Subcutaneous abdominal adipose tissue (tissue), 5 donors: ENCODE results near the gene FBL.

ENCODE experiments used
- H3K27ac ChIP-seq: one replicate; pipeline ENCODE4 v1.7.0; 2013; ENCODE audit warnings: low read depth, mild to moderate bottlenecking, inconsistent platforms, low read length, moderate library complexity
- H3K27me3 ChIP-seq, 5 donors: one replicate each; pipeline ENCODE4 v1.7.0; 2013; ENCODE audit warnings: low read length in 5 of 5, inconsistent platforms in 1 of 5; ENCODE audit not compliant: control insufficient read depth in 5 of 5, insufficient read depth in 4 of 5
- H3K36me3 ChIP-seq, 5 donors: one replicate each; pipeline ENCODE4 v1.7.0; 2013; ENCODE audit warnings: low read length in 5 of 5; ENCODE audit not compliant: control insufficient read depth in 5 of 5, insufficient read depth in 5 of 5
- H3K4me1 ChIP-seq, 5 donors: one replicate each; pipeline ENCODE4 v1.7.0; 2013; ENCODE audit warnings: low read length in 5 of 5, mild to moderate bottlenecking in 3 of 5, moderate library complexity in 1 of 5; ENCODE audit not compliant: control insufficient read depth in 5 of 5, insufficient read depth in 5 of 5
- H3K4me3 ChIP-seq, 5 donors: one replicate each; pipeline ENCODE4 v1.7.0; 2013; ENCODE audit warnings: low read length in 5 of 5, low read depth in 1 of 5
- H3K9ac ChIP-seq, 5 donors: one replicate each; pipeline ENCODE4 v1.7.0; 2013; ENCODE audit warnings: low read length in 5 of 5, mild to moderate bottlenecking in 4 of 5, moderate library complexity in 3 of 5
- H3K9me3 ChIP-seq, 5 donors: one replicate each; pipeline ENCODE4 v1.7.0; 2013; ENCODE audit warnings: low read length in 5 of 5; ENCODE audit not compliant: control insufficient read depth in 5 of 5
- donor health status: healthy.
- donor health status: healthy.
- donor health status: healthy.
- donor health status: healthy.
- donor health status: healthy.

FBL gene

GRCh38 chr19:39807846-39808364, 38.3 kb downstream of the FBL start:
- Histone ChIP-seq H3K27me3 (peaks cover 0 to 11% (median 0%) of the 10 kb centered on the region in 5 donors), H3K4me3 (no peak overlapping the region), H3K4me1 (no peaks in the 10 kb centered on the region), H3K9ac (no peak overlapping the region), H3K9me3 (peaks cover 0 to 3% (median 0%) of the 10 kb centered on the region in 5 donors), H3K36me3 (no peaks in the 10 kb centered on the region), H3K27ac (no peak overlapping the region)

DNA sequence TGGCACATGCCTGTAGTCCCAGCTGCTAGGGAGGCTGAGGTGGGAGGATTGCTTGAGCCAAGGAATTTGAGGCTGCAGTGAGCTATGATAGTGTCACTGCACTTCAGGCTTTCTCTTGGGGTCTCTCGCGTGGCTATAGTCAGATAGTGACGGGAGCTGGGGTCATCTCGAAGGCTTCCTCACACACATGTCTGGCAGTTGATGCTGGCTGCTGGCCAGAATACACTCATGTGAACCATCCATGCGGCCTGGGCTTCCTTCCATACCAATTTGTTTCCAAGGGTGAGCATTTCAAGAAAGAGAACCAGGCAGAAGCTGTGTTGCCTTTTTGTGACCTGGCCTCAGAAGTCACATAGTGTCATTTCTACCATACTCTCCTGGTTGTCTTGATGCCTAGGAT, 41.1 kb downstream of the FBL start:
- Histone ChIP-seq H3K36me3 (no peaks in the 10 kb centered on the region), H3K4me3 (no peak overlapping the region), H3K9me3 (peaks cover 0 to 3% (median 0%) of the 10 kb centered on the region in 5 donors), H3K27me3 (peaks cover 0 to 16% (median 3%) of the 10 kb centered on the region in 5 donors), H3K27ac (no peak overlapping the region), H3K9ac (no peak overlapping the region), H3K4me1 (no peaks in the 10 kb centered on the region)

DNA sequence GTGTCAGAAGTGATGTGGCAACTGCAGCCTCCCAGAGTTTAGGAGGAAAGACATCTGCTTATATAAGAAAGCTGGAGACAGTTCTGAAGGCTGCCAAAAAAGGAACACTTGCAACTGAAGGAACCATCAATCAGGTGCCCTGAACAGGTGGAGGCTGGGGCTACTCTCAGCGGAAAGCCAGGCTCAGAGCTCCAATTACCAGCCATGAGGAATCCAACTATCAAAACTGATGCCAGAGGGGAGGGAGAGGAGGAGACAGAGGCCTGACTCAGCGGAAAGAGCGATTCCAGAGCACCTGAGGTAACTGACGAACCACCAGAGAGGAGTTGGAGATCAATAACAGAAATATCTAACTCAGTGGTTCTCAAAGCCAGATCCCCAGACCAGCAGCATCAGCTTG, 43.2 kb downstream of the FBL start:
- Histone ChIP-seq H3K27ac (no peak overlapping the region), H3K4me1 (no peaks in the 10 kb centered on the region), H3K4me3 (no peak overlapping the region), H3K27me3 (peaks cover 0 to 16% (median 3%) of the 10 kb centered on the region in 5 donors), H3K9me3 (no peaks in the 10 kb centered on the region), H3K9ac (peak overlapping the region in 1 of 5 donors; percentile 0), H3K36me3 (no peaks in the 10 kb centered on the region)

DNA sequence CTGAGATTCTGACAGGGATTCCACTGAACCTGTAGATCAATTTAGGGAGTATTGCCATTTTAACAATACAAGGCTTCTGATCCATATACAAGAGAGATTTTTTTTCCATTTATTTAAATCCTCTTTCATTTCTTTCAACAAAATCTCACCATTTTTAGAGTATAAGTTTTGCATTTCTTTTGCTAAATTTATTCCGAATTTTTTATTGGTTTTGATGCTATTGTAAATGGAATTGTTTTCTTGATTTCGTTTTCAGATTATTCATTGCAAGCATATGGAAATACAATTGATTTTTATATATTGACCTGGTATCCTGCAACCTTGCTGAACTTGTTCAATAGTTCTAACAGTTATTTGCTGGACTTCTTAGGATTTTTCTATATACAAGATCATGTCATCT, 49.1 kb downstream of the FBL start:
- Histone ChIP-seq H3K27me3 (peaks cover 0 to 6% (median 1%) of the 10 kb centered on the region in 5 donors), H3K36me3 (no peaks in the 10 kb centered on the region), H3K27ac (no peak overlapping the region), H3K4me3 (no peak overlapping the region), H3K9me3 (no peaks in the 10 kb centered on the region), H3K4me1 (peaks cover 0 to 3% (median 0%) of the 10 kb centered on the region in 5 donors), H3K9ac (no peak overlapping the region)

- Histone ChIP-seq H3K4me1 (peaks cover 0 to 3% (median 0%) of the 10 kb centered on the region in 5 donors), H3K9ac (no peak overlapping the region), H3K27me3 (peaks cover 0 to 6% (median 0%) of the 10 kb centered on the region in 5 donors), H3K9me3 (no peaks in the 10 kb centered on the region), H3K36me3 (no peaks in the 10 kb centered on the region), H3K27ac (no peak overlapping the region), H3K4me3 (no peak overlapping the region)
These were observed 50.1 kb downstream of the FBL start for GRCh38 chr19:39796000-39796498.

DNA sequence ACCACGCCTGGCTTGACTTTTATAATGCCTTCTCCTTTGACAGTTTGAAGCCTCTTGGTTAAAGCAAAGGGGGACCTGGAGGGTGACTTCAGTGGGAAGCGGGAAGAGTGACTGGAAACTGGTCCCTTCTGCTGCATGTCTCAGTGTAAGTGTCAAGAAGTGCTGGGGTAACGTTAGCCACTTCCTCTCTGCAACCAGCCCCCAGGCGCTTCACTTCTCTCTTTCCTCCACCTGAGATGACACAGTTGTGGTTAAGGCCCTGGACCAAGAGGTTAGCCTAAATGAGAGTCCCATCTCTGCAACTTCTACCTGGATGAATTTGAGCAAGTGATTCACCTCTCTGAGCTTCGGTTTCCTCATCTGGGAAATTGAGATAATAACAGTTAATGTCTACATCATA, 51.2 kb downstream of the FBL start:
- H3K27me3 ChIP-seq, result peaks cover 0 to 6% (median 0%) of the 10 kb centered on the region in 5 donors
- H3K4me3 ChIP-seq, result no peak overlapping the region
- H3K36me3 ChIP-seq, result no peaks in the 10 kb centered on the region
- H3K27ac ChIP-seq, result no peak overlapping the region
- H3K9ac ChIP-seq, result no peak overlapping the region
- no peaks in the 10 kb centered on the region for H3K9me3 ChIP-seq
- H3K4me1 ChIP-seq, result peaks cover 0 to 3% (median 0%) of the 10 kb centered on the region in 5 donors

GRCh38 chr19:39792999-39793546, 53.1 kb downstream of the FBL start:
- Histone ChIP-seq H3K4me1 (peaks cover 0 to 3% (median 0%) of the 10 kb centered on the region in 5 donors), H3K4me3 (peak overlapping the region; percentile 43 to 73 (median 56)), H3K9ac (no peak overlapping the region), H3K9me3 (peaks cover 0 to 2% (median 0%) of the 10 kb centered on the region in 5 donors), H3K27ac (no peak overlapping the region), H3K27me3 (peaks cover 0 to 6% (median 0%) of the 10 kb centered on the region in 5 donors), H3K36me3 (no peaks in the 10 kb centered on the region)

- Histone ChIP-seq H3K4me3 (no peak overlapping the region), H3K36me3 (no peaks in the 10 kb centered on the region), H3K4me1 (peaks cover 0 to 3% (median 0%) of the 10 kb centered on the region in 5 donors)
These were observed 57.9 kb downstream of the FBL start for GRCh38 chr19:39788244-39788643.

More at GRCh38 chr19:39788244-39788643, 57.9 kb downstream of the FBL start:
- H3K9ac ChIP-seq, result no peak overlapping the region
- peaks cover 2 to 10% (median 5%) of the 10 kb centered on the region in 5 donors for H3K9me3 ChIP-seq
- H3K27me3 ChIP-seq, result peaks cover 0 to 14% (median 10%) of the 10 kb centered on the region in 5 donors
- no peak overlapping the region for H3K27ac ChIP-seq
